Measurements from ENCODE around the gene SMARCE1.

DNA sequence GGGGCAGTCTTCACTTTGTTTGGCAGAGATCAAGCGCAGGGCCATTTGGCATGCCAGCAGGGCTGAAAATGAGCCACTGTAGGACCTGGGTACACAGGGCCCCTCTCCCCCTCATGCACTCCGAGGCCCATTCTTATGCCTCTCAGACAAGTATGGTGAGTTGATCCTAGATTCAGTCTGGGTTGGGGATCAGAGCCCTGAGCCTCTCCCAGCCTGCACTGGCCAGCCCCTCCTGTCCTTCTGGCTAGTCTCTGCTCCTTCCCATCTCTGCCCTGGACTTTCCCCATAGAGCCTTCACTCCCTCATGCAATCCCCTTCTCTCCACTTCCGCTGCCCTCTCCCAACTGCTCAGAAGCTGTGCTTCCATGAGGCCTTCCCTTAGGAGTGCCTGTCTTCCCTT is 31.0 kb downstream of the SMARCE1 start:
- TF ChIP-seq, protein P1, sequence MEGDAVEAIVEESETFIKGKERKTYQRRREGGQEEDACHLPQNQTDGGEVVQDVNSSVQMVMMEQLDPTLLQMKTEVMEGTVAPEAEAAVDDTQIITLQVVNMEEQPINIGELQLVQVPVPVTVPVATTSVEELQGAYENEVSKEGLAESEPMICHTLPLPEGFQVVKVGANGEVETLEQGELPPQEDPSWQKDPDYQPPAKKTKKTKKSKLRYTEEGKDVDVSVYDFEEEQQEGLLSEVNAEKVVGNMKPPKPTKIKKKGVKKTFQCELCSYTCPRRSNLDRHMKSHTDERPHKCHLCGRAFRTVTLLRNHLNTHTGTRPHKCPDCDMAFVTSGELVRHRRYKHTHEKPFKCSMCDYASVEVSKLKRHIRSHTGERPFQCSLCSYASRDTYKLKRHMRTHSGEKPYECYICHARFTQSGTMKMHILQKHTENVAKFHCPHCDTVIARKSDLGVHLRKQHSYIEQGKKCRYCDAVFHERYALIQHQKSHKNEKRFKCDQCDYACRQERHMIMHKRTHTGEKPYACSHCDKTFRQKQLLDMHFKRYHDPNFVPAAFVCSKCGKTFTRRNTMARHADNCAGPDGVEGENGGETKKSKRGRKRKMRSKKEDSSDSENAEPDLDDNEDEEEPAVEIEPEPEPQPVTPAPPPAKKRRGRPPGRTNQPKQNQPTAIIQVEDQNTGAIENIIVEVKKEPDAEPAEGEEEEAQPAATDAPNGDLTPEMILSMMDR (IDR thresholded peaks at IDR 0.05; ENCODE audit: poor library complexity, severe bottlenecking) = no peak
- TF ChIP-seq EZH2 (IDR thresholded peaks at IDR 0.05; ENCODE audit: borderline replicate concordance, insufficient read depth, low read length, poor library complexity, severe bottlenecking) (no peak), TAF1 (IDR thresholded peaks at IDR 0.05; ENCODE audit: low read depth) (no peak), MXI1 (conservative IDR thresholded peaks at IDR 0.05; ENCODE audit: poor library complexity, severe bottlenecking) (no peak), POLR2AphosphoS5 (IDR thresholded peaks at IDR 0.05) (no peak), SMC3 (conservative IDR thresholded peaks at IDR 0.05; ENCODE audit: poor library complexity) (no peak), EP300 (conservative IDR thresholded peaks at IDR 0.05; ENCODE audit: poor library complexity, severe bottlenecking) (no peak)
- TF ChIP-seq, protein P2, sequence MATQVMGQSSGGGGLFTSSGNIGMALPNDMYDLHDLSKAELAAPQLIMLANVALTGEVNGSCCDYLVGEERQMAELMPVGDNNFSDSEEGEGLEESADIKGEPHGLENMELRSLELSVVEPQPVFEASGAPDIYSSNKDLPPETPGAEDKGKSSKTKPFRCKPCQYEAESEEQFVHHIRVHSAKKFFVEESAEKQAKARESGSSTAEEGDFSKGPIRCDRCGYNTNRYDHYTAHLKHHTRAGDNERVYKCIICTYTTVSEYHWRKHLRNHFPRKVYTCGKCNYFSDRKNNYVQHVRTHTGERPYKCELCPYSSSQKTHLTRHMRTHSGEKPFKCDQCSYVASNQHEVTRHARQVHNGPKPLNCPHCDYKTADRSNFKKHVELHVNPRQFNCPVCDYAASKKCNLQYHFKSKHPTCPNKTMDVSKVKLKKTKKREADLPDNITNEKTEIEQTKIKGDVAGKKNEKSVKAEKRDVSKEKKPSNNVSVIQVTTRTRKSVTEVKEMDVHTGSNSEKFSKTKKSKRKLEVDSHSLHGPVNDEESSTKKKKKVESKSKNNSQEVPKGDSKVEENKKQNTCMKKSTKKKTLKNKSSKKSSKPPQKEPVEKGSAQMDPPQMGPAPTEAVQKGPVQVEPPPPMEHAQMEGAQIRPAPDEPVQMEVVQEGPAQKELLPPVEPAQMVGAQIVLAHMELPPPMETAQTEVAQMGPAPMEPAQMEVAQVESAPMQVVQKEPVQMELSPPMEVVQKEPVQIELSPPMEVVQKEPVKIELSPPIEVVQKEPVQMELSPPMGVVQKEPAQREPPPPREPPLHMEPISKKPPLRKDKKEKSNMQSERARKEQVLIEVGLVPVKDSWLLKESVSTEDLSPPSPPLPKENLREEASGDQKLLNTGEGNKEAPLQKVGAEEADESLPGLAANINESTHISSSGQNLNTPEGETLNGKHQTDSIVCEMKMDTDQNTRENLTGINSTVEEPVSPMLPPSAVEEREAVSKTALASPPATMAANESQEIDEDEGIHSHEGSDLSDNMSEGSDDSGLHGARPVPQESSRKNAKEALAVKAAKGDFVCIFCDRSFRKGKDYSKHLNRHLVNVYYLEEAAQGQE (IDR thresholded peaks at IDR 0.05; ENCODE audit: borderline replicate concordance) = no peak
